Endodermal cell (in vitro differentiated cells): ENCODE data around the gene PNCK. TPM values are rescaled to one million over a fixed set of nuclear protein-coding genes. Genes with fewer than 3 reads are reported as not detected.

Experiments
- DNase-seq: peaks from one replicate; pipeline ENCODE4 v3.0.0-alpha.2; 2017
- H3K27ac ChIP-seq: 2 replicates; pipeline ENCODE4 v1.5.1; 2013; ENCODE audit warnings: mild to moderate bottlenecking, low read depth, low read length, moderate library complexity
- H3K27me3 ChIP-seq: 2 replicates; pipeline ENCODE4 v1.6.1; 2013; ENCODE audit warnings: mild to moderate bottlenecking, low read length, moderate library complexity; ENCODE audit not compliant: insufficient read depth, control insufficient read depth, poor library complexity, severe bottlenecking
- H3K36me3 ChIP-seq: 2 replicates; pipeline ENCODE4 v1.7.0; 2013; ENCODE audit warnings: mild to moderate bottlenecking, low read length, moderate library complexity; ENCODE audit not compliant: control insufficient read depth, insufficient read depth
- H3K4me1 ChIP-seq: one replicate; pipeline ENCODE4 v1.7.0; 2013; ENCODE audit warnings: low read length; ENCODE audit not compliant: control insufficient read depth, insufficient read depth
- H3K4me3 ChIP-seq: 2 replicates; pipeline ENCODE4 v1.5.1; 2013; ENCODE audit warnings: mild to moderate bottlenecking, low read length, moderate library complexity
- H3K9ac ChIP-seq: 2 replicates; pipeline ENCODE4 v1.6.1; 2013; ENCODE audit warnings: mild to moderate bottlenecking, low read length, moderate library complexity; ENCODE audit not compliant: poor library complexity, severe bottlenecking; ENCODE audit errors: extremely low read depth
- H3K9me3 ChIP-seq: 2 replicates; pipeline ENCODE4 v1.6.1; 2013; ENCODE audit warnings: mild to moderate bottlenecking, low read length, moderate library complexity; ENCODE audit not compliant: control insufficient read depth
- H3K27ac Mint-ChIP-seq: 2 replicates; pipeline ENCODE4 v1.8.0; 2020; ENCODE audit warnings: mixed read lengths
- H3K27me3 Mint-ChIP-seq: 2 replicates; pipeline ENCODE4 v1.8.0; 2021; ENCODE audit warnings: mild to moderate bottlenecking, mixed read lengths; ENCODE audit not compliant: insufficient read depth
- H3K36me3 Mint-ChIP-seq: 2 replicates; pipeline ENCODE4 v1.8.0; 2020; ENCODE audit warnings: low read depth, mixed read lengths
- H3K4me1 Mint-ChIP-seq: 2 replicates; pipeline ENCODE4 v1.8.0; 2020; ENCODE audit warnings: mixed read lengths
- H3K4me3 Mint-ChIP-seq: 2 replicates; pipeline ENCODE4 v1.8.0; 2020; ENCODE audit warnings: mild to moderate bottlenecking, moderate library complexity, mixed read lengths
- H3K9me3 Mint-ChIP-seq: 2 replicates; pipeline ENCODE4 v1.8.0; 2020; ENCODE audit warnings: mild to moderate bottlenecking, mixed read lengths
- WGBS, 2 experiments: methylation state at CpG; one replicate each; pipeline versions ENCODE4 v1.1.5 to v1.1.7; 2013; ENCODE audit warnings: missing lambda C conversion rate in 2 of 2, mixed read lengths in 1 of 2; ENCODE audit not compliant: insufficient coverage in 1 of 2, insufficient read length in 1 of 2; 5-methylcytosine and 5-hydroxymethylcytosine counted together
- total RNA-seq, 2 donors: library from RNA; stranded (reverse); fragmentation: NEBNext Ultra II Directional in 1 of 2; extraction: Animal tissue kit (Norgen Biotek cat#: 25700) in 1 of 2; gene quantifications; 2 replicates in 1 of 2; 3 replicates in 1 of 2; pipeline ENCODE4 v1.2.1, GENCODE V29; 2021
- TF ChIP-seq, protein P1 (sequence below): fragments of 200-600 bp; sonication (generic); conservative IDR thresholded peaks from 2 replicates; pipeline ENCODE4 v1.5.0; 2021; ENCODE audit warnings: antibody characterized with exemption, mild to moderate bottlenecking

Gene PNCK
- total RNA-seq, 2 donors from 2014 or later, result 2.8 to 12.9 TPM

DNA sequence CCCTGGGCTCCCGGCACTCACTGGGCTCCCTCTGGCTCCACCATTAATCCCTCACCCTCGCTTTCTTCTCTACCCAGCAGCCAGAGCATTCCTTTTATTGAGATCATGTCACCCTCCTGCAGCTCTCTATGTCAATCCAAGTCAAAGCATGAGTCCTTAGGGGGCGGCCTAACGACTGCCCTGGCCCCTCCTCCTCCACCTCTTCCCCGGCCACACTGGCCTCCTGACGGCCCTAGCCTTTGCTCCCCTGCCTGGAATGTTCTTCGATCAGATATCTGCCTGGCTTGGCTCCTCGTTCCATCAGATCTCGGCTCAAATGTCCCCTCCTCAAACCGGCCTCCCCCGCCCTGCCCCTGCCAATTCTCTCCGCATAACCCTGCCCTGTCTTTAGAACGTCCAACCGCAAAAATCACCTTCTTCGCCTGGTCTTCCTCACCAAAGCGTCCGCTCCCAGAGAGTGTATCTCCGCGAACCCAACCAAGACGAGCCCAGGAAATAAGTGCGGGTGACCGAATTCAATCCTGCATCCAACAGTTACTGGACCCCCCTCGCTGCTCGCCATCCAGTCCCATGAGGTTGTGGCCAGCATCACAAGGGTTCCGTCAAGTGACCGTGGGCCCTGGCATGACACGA lies 722 bp upstream of the PNCK start:
- 72 to 84% methylated on average over 5 to 27 of the region's 27 CpGs for WGBS, 2 experiments
- no peak overlapping the region for H3K27ac Mint-ChIP-seq
- peak; percentile 59 for DNase-seq
- peak overlapping the region; percentile 40 for H3K4me3 Mint-ChIP-seq
- H3K27me3 Mint-ChIP-seq, result peaks cover 26% of the 10 kb centered on the region
- TF ChIP-seq, protein P1, sequence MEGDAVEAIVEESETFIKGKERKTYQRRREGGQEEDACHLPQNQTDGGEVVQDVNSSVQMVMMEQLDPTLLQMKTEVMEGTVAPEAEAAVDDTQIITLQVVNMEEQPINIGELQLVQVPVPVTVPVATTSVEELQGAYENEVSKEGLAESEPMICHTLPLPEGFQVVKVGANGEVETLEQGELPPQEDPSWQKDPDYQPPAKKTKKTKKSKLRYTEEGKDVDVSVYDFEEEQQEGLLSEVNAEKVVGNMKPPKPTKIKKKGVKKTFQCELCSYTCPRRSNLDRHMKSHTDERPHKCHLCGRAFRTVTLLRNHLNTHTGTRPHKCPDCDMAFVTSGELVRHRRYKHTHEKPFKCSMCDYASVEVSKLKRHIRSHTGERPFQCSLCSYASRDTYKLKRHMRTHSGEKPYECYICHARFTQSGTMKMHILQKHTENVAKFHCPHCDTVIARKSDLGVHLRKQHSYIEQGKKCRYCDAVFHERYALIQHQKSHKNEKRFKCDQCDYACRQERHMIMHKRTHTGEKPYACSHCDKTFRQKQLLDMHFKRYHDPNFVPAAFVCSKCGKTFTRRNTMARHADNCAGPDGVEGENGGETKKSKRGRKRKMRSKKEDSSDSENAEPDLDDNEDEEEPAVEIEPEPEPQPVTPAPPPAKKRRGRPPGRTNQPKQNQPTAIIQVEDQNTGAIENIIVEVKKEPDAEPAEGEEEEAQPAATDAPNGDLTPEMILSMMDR, result no peak
- H3K36me3 Mint-ChIP-seq, result no peaks in the 10 kb centered on the region
- Histone ChIP-seq H3K36me3 (no peaks in the 10 kb centered on the region), H3K9ac (no peak overlapping the region), H3K27ac (no peak overlapping the region), H3K27me3 (no peaks in the 10 kb centered on the region), H3K9me3 (no peaks in the 10 kb centered on the region), H3K4me1 (no peaks in the 10 kb centered on the region), H3K4me3 (no peak overlapping the region)
- H3K4me1 Mint-ChIP-seq, result peaks cover 5% of the 10 kb centered on the region
- peaks cover 63% of the 10 kb centered on the region for H3K9me3 Mint-ChIP-seq

DNA sequence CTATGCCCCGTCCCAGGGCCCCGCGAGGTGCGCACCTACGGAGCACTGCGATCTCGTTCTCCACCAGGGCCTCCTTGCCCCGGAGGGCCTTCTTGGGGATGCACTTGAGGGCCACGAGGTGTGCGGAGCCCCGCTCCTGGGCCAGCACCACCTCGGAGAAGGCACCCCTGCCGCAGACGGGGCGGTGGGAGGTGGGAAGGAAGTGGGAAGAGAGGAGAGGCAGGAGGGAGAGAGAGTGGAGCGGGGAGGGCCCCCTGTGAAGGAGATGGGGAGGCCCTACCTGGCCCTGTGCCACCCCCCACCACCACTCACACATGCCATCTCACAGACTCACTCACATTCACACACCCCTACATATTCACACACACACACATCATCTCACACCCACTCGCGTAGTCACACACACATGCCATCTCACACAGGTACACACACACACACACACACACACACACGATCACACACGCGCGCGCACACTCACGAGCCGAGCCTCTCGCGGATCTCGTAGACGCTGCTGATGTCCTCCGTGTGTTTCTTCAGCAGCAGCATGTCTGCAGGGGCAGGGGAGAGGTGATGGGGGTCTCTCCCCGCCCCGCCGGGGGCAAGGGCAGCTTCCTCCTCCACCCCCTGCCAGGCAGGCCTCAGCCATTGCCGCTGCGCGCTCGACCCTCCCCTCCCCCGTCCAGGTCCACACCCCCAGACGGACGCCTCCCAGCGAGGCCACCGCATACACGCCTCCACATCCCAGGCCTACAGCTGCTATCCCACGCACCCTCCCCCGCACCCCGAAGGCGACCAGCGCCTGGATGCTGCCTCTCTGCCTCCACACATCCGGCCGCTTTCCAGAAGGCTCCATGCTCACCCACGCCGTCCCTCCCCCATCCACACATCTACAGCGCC lies 834 bp downstream of the PNCK start:
- Histone ChIP-seq H3K27me3 (no peaks in the 10 kb centered on the region), H3K9me3 (no peaks in the 10 kb centered on the region), H3K4me1 (no peaks in the 10 kb centered on the region), H3K36me3 (no peaks in the 10 kb centered on the region), H3K4me3 (no peak overlapping the region), H3K27ac (no peak overlapping the region), H3K9ac (no peak overlapping the region)
- WGBS, 2 experiments, result 58% methylated on average over 38 of the region's 53 CpGs; no CpG with 5 or more reads in 1 of the 2 experiments
- DNase-seq, result peak; percentile 55
- peaks cover 60% of the 10 kb centered on the region for H3K9me3 Mint-ChIP-seq
- H3K27ac Mint-ChIP-seq, result no peak overlapping the region
- H3K36me3 Mint-ChIP-seq, result no peaks in the 10 kb centered on the region
- peaks cover 24% of the 10 kb centered on the region for H3K27me3 Mint-ChIP-seq
- H3K4me3 Mint-ChIP-seq, result no peak overlapping the region
- TF ChIP-seq, protein P1, result no peak
- H3K4me1 Mint-ChIP-seq, result peaks cover 5% of the 10 kb centered on the region

DNA sequence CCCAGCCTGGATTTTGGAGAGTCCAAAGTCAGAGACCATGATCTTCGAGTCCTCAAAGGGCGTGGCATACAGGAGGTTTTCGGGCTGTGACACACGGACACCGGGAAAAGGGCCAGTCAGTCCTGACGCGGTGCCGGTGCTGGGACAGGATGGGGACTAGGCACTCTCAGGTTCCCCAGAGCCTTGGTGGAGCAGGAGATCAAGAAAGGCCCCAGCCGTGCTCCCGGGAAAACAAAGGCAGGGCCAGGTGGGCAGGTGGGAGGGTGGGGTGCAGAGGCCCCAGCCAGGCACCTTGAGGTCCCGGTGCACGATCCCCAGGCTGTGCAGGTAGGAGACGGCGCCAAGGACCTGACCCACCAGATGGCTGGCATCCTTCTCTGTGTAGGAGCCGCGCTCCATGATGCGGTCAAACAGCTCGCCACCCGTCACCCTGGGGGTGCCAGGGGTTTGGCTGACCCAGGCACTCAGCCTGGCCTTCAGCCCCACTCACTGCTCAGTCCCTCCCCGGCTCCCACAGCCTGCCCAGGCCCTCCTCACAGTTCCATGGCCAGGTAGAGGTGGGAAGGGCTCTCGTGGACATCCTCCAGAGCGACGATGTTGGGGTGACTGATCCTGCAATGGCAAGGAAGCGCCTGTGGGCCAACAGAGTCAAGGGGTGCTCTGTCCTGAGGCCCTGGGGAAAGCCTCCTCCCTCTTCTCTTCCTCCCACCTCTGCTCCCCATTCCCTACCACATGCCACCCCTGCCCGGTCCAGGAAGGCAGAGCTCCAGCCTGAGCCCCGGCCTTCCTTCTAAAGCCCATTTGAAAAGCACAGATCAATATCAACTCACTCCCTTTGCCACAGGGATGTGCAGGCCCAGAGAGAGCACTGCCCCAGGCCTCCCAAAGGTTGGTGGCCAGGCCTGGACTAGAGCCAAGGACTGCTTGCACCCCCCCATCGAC lies 1.8 kb downstream of the PNCK start:
- H3K9me3 ChIP-seq, result no peaks in the 10 kb centered on the region
- Mint-ChIP-seq H3K36me3 (no peaks in the 10 kb centered on the region), H3K27ac (no peak overlapping the region), H3K4me3 (no peak overlapping the region), H3K9me3 (peaks cover 65% of the 10 kb centered on the region), H3K4me1 (peaks cover 5% of the 10 kb centered on the region), H3K27me3 (peaks cover 32% of the 10 kb centered on the region)
- no peaks in the 10 kb centered on the region for H3K4me1 ChIP-seq
- H3K9ac ChIP-seq, result no peak overlapping the region
- DNase-seq, result peak; percentile 29
- TF ChIP-seq, protein P1, result no peak
- WGBS, 2 experiments, result 92 to 93% methylated on average over 4 to 27 of the region's 27 CpGs
- no peak overlapping the region for H3K27ac ChIP-seq
- H3K36me3 ChIP-seq, result no peaks in the 10 kb centered on the region
- H3K4me3 ChIP-seq, result no peak overlapping the region
- no peaks in the 10 kb centered on the region for H3K27me3 ChIP-seq
